Stimulated activated CD4-positive, alpha-beta T cell treated with anti-CD3 and anti-CD28 coated beads, Interleukin-15, amount 100 ng/mL, for 24 hours (primary cell): ENCODE data around the gene RTCA.
A peak's percentile ranks its signal among the peaks of the same experiment; 100 is the strongest.
"Not testable (repeated sequence)": the region's sequence is repeated elsewhere in the genome, so short reads cannot be mapped to it uniquely, and the experiment has no call there.

Source experiments
- DNase-seq: peaks from one replicate; pipeline ENCODE4 v3.0.0-alpha.2; 2020

RTCA gene

DNA sequence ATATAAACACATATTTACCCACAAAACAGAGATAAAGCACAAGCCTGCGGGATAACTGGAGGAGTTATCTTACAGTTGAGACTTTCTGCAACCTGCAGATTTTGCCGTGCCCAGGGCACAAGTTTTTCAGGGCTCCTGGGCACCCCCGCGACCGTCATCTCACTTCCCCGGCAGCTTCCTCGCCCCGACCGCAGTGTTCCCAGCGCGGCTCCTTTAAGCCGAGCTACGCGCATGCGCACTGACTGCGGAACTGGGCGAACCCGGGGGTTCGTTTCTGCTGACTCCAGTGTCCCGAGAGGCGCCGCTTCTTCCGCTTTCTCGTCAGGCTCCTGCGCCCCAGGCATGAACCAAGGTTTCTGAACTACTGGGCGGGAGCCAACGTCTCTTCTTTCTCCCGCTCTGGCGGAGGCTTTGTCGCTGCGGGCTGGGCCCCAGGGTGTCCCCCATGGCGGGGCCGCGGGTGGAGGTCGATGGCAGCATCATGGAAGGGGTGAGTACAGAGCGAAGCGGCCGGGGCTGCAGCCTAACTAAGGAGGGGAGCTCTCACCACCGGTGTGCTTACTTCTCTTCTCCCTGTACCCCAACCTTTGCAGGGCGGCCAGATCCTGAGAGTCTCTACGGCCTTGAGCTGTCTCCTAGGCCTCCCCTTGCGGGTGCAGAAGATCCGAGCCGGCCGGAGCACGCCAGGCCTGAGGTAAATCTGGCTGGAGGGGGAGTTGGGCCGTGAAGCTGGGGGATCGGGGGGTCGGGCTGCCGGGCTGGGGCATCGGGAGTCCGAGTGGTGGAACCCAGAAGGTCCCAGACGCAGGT is at the start of gene RTCA:
Gene RTCA, plus strand, starts transcription at position 286 of the 810 bp plus-strand sequence. Its CDS starts 160 bp downstream, at position 446.
- DNase-seq = peak; percentile 97

DNA sequence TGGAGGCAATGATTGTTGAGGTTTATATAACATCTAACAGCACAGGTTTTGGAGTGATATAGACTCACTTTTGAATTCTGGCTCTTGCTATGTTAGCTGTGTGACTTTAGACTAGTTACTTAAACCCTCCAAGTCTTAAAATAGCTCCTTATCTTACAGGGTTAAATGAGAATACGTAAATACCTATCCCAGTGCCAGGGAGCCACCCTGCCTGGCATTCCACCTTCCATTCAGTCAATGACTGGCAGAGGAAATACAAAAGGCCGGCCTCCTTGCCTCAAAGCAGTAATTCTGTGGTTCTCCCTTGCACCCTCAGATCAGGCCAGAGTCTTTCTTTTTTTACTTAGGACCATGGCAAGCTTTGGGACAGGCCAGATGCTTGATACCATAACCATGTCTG is 48.2 kb upstream of the RTCA start:
- DNase-seq = no peak

DNA sequence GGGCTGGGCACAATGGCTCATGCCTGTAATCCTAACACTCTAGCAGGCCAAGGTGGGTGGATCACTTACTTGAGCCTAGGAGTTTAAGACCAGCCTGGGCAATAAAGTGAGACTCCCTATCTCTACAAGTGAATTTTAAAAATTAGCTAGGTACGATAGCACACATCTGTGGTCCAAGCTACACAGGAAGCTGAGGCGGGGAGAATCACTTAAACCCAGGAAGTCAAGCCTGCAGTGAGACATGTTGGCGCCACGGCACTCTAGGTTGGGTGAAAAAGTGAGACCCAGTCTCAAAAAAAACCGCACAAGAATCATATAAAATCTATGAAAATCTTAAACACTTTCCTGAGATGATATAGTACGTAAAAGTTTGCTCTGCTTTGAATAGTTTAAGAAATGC is 46.6 kb upstream of the RTCA start:
- DNase-seq = no peak

DNA sequence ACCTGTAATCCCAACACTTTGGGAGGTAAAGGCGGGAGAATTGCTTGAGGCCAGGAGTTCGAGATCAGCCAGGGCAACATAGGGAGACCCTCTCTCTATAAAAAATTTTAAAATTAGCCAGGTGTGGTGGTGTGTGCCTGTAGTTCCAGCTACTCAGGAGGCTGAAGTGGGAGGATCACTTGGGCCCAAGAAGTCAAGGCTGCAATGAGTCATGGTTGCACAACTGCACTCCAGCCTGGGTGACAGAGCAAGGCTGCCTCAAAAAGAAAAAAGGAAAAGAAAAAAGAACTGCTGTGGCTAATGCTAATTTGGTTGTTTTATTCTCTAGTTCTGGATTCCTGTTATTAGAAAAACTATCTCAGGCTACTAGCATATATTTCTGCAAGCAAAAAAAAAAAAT is 46.1 kb upstream of the RTCA start:
- DNase-seq = peak; percentile 10

DNA sequence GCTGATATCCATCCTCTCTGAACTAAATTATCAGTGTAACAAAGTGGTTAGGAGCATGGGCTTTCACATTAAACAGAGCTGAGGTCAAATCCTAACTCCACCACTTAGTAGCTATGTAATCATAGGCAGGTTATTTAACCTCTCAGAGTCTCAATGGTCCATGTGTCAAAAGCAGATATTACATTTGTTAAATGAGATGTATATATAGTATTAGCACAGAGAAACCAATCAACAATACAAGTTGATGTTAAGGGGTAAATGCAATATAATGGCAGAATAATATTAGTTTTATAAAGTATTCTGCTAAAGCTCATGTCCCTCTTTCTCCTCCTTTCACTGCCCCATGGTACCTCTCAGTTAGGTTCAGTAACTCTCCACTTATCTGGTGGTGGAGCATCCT is 43.6 kb upstream of the RTCA start:
- no peak for DNase-seq

- DNase-seq = no peak
These were observed 36.2 kb upstream of the RTCA start for GRCh38 chr1:100229681-100230443.

DNA sequence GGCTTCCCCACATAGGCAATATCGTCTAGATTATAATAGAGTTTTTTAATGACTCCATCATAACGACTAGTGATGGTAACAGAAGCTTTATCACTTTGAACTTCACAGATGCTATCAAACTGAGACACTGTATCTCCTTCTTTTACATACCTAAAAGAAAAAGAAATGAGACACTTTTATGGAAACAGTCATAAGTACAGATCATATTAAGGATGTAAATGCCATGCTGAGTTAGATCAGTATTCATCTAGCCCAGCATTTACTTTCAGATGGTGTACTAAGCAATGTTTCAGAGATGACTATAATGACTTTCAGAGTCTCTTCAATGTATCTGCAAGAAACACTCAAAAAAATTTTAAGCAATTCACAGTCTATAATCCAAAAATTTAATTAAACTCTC is 35.3 kb upstream of the RTCA start:
- DNase-seq = no peak

GRCh38 chr1:100231721-100232120 is 34.3 kb upstream of the RTCA start:
- no peak for DNase-seq

GRCh38 chr1:100232156-100232555 is 33.9 kb upstream of the RTCA start:
- no peak for DNase-seq

DNA sequence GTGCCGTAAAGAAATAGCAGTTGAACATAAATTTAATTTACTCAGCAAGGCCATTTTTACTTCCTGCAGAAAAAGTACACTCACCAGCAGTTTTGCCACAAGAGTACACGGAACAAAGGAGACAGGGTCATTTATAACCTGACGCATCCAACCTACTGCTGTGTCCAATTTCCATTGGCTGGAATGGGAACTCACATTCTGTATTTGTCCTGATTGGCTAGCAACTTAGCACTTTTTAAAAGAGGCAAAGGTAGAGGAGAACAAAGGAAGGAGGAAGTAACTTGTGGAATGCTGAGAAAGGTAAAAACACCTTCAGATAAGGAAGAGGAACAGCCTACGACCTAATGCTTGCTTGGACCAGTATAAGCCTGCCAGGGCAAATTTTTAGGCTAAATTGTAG is 32.5 kb upstream of the RTCA start:
- not testable (repeated sequence) for DNase-seq

GRCh38 chr1:100234432-100234831 is 31.6 kb upstream of the RTCA start:
- no peak for DNase-seq

DNA sequence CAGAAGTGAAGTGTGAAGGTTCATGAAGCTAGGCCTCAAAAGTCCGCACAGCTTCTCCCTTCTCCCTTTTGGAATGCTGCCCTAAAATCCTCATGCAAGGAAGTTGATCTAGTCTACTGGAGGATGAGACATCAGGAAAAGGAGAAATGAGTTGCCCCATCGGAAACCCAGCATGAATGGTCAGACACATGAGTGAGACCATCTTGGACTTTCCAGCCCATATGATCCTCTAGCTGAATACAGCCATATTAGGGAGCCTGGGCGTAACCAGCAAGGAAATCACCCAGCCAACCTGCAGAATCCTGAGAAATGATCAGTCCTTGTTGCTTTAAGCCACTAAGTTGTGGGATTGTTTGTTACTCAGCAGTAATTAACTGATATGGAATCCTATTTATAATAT is 28.9 kb upstream of the RTCA start:
- no peak for DNase-seq

DNA sequence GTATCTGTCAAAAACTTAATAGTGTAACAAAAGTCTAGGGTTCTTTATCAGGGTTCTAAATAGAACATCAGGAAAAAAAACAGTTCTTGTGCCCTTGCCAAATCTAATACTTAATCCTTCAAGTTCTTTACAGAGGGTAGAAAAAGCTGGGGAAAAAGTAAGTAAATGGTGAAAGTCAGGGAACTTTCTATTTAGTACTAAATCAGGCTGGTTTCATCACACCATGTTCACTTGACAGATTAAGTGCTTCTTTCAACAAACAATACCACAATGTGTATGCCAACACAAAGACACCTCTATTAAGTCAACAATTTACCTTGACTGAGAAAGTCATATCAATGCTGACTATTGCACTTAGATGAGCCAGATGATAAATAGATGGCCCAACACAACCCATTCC is 26.1 kb upstream of the RTCA start:
- DNase-seq = no peak

DNA sequence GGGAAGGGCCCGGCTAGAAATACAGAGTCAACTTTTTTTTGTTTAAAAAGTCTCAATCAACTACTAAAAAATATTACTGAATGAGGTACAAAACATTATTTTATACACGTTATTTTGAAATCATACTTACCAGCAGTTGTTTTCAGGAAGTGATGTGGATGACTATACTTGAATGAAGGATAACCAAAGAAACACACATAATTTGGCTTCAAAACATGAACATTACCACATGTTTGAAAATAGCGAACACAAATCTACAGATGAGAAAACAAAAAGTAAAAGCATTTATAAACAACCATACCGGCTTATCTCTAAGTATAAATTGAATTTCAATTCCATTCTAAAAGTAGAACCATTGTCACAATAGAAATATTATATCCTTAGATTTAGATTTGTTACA is 25.4 kb upstream of the RTCA start:
- DNase-seq = no peak

DNA sequence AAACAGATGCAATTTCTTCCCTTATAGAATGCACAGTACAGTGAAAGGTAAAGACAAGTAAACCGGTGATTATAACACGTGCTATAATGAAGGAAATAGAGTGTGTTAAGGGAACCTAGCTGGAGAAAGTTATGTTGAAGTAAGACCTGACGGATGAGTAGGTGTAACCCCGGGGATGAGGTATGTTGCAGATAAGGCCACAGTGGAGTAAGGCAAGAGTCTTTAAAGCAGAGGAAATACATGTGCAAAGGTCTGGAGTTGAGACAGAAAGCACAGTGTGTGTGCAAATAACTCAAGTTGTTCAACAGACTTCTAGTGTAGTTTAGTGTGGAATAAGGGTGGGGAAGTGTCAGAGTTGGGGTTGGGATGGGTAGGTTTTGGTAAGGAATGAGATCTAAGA is 19.3 kb upstream of the RTCA start:
- DNase-seq = no peak

DNA sequence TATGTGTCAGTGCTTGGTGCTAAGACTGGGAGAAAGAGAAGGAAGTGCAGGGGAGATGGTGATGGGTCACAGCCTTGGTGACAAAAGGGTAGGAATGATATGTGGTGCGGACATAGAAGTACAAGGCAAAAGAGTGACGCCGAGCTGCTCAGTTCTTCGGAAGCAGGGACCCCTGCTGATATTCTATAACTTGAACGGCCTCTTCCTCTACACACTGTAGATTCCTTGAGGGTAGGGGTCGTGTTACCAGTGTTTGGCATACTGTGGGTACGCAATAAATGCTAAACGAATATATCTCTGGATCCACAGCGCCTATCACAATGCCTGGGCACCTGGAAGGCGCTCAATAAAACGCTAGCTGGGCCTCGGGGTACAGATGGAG is 16.9 kb upstream of the RTCA start:
- DNase-seq = no peak

DNA sequence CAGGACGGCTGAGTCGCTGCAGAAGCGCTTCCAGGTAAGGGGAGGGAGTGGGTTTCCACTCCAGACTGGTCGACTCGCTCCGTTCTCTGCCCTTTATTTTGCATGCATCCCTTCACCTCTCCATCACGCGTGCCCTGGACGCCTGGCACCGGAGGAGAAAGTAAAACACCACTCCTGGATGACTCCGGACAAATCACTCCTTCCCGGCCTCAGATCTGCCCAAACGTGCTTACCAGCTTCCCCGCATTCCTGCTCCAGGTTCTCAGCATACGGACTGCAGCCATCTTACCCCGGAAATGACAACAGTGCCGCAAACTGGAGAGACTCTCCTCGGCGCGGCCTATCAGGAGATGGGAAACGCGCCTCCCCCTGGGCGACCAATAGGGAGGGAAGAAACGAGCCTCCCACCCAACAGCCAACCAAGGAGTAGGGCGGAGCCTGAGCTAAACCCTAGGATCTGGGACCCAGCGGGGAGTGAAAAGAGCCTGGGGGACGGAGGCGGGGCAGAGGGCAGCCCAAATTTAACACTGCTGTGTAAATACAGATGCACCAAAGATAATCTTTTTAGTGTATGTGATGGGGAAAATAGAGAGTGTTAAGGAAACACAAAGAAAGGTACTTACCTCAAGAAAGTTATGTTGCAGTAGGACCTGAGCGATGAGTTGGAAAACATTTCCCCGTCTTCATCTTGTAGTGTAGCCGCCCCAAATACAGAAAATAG is 16.3 kb upstream of the RTCA start, which contains the start of gene DBT:
Gene DBT, minus strand, starts transcription at position 298 of the 721 bp plus-strand sequence. Its CDS starts 14 bp downstream, at position 284.
- DNase-seq = peak; percentile 97

DNA sequence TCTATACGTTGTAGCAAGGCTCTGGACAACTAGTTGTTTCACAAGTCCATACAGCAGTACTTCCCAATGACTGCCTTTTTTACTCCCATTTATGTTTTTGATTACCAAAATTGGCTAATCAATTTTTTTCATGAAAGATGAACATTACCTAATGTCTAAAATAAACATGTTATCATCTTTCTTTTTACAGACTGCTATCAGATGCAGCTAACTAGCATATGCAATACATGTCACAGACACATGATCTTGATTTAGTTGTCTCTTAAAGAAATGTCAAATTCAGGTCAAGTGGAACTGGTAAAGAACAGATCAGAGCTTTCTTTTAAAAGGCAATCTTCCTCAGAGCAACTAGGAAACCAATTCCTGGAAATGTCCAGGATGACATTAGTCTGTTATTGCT is 15.8 kb upstream of the RTCA start:
- DNase-seq = no peak

DNA sequence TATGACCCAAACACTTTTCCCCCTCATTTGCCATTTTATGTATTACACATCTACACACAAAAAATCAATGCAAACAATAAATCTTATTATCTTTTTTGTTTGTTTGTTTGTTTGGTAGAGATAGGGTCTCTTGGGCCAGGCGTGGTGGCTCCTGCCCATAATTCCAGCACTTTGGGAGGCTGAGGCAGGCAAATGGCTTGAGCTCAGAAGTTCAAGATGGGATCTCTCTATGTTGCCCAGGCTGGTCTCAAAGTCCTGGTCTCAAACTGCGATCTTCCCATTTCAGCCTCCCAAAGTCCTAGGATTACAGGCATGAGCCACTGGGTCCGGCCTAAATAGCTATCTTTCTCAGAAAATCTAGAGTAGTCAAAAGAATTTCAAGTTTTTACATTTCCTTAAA is 15.2 kb upstream of the RTCA start:
- DNase-seq = no peak

- no peak for DNase-seq
These were observed 13.1 kb upstream of the RTCA start for GRCh38 chr1:100252901-100253300.

DNA sequence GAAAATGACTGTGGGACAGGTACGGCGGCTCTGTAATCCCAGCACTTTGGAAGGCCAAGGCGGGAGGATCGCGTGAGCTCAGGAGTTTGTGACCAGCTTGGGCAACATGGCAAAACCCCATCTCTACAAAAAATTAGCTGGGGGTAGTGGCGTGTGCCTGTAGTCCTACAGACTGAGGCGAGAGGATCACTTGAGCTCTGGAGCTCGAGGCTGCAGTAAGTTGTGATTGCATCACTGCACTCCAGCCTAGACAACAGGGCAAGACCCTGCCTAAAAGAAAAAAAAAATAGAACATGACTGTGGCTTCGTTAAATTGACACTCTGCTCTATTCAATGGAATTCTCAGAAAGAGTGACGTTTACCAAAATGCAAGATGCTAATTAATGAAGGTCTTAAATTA is 12.5 kb upstream of the RTCA start:
- DNase-seq = no peak

GRCh38 chr1:100256273-100256672 is 9.7 kb upstream of the RTCA start:
- not testable (repeated sequence) for DNase-seq

GRCh38 chr1:100258427-100258826 is 7.6 kb upstream of the RTCA start:
- not testable (repeated sequence) for DNase-seq

- no peak for DNase-seq
These were observed 4.3 kb upstream of the RTCA start for GRCh38 chr1:100261686-100262085.
